Astrocyte of the hippocampus (primary cell): ENCODE measurements around the gene ARL13B.

Source experiments
- DNase-seq: peaks from one replicate; pipeline ENCODE4 v3.0.0; 2011; ENCODE audit warnings: low read depth, low spot score

ARL13B gene

GRCh38 chr3:94099311-94099710 is 119.4 kb downstream of the ARL13B start:
- DNase-seq: no peak

- no peak for DNase-seq
Measured at GRCh38 chr3:94101860-94102259, 121.9 kb downstream of the ARL13B start.
